SU-DHL-6 (cell line): ENCODE results near the gene RORC.

Source experiments
- EZH2phosphoT487 ChIP-seq: fragments of 200-600 bp; sonication (generic), shearing (Covaris generic); conservative IDR thresholded peaks from 2 replicates; pipeline ENCODE4 v1.6.1; 2018; ENCODE audit warnings: mild to moderate bottlenecking, antibody characterized with exemption, low read length, moderate library complexity, mixed read lengths
- TF ChIP-seq, protein P1 (sequence below): fragments of 200-600 bp; sonication (generic); IDR thresholded peaks from one replicate; pipeline ENCODE4 v1.5.1; 2017; ENCODE audit warnings: antibody characterized with exemption, mild to moderate bottlenecking, low read length, moderate library complexity; ENCODE audit not compliant: insufficient read depth, poor library complexity, severe bottlenecking

DNA sequence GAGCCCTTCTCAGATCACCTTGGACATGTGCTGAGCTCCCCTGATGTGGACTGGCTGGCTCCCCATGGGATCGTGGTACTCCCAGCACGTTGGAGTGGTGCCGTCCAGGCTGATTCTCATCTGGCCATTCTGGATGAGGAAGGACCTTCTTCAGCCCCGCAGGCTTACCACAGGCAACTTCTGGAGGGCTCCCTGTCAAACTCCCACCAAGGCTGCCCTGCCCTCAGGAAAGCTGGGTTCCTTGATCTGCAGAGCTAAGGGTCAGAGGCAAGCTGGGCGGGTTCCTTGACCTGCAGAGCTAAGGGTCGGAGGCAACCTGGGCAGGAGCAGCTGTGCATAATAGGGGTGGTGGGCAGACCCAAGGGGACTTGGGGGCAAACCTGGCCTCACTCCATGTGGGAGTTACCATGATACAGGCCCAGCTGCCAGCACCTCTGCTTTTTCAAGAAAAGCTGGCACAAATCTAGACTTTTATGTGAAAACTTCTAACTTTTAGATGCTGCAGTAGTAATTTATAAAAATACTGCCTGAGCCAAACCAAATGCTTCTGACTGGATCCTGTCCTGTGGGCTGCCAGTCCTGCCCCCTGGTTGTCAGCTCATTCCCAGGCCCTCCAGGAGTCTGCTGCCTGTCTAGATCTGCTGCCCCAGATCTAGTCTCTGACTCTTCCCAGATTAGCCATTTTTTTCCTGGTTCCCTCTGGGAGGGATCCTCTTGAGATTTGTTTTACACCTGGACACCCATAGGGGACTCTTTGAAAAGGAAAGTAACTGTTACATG is 27.5 kb upstream of the RORC start:
- TF ChIP-seq, protein P1, sequence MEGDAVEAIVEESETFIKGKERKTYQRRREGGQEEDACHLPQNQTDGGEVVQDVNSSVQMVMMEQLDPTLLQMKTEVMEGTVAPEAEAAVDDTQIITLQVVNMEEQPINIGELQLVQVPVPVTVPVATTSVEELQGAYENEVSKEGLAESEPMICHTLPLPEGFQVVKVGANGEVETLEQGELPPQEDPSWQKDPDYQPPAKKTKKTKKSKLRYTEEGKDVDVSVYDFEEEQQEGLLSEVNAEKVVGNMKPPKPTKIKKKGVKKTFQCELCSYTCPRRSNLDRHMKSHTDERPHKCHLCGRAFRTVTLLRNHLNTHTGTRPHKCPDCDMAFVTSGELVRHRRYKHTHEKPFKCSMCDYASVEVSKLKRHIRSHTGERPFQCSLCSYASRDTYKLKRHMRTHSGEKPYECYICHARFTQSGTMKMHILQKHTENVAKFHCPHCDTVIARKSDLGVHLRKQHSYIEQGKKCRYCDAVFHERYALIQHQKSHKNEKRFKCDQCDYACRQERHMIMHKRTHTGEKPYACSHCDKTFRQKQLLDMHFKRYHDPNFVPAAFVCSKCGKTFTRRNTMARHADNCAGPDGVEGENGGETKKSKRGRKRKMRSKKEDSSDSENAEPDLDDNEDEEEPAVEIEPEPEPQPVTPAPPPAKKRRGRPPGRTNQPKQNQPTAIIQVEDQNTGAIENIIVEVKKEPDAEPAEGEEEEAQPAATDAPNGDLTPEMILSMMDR, result no peak
- no peak for TF ChIP-seq EZH2phosphoT487
